Type B pancreatic cell (in vitro differentiated cells): ENCODE results near the gene WDHD1. TPM values are rescaled to one million over a fixed set of nuclear protein-coding genes. Genes with fewer than 3 reads are reported as not detected.
"Not testable (repeated sequence)": the region's sequence is repeated elsewhere in the genome, so short reads cannot be mapped to it uniquely, and the experiment has no call there.

Experiments
- DNase-seq: peaks from one replicate; pipeline ENCODE4 v3.0.0; 2021; ENCODE audit warnings: mixed read lengths; ENCODE audit not compliant: unreplicated experiment; ENCODE audit errors: extremely low spot score
- H3K27ac Mint-ChIP-seq: 2 replicates; pipeline ENCODE4 v1.8.0; 2021; ENCODE audit warnings: mild to moderate bottlenecking, mixed read lengths
- H3K27me3 Mint-ChIP-seq: 2 replicates; pipeline ENCODE4 v1.8.0; 2021; ENCODE audit warnings: mixed read lengths
- H3K36me3 Mint-ChIP-seq: 2 replicates; pipeline ENCODE4 v1.8.0; 2021; ENCODE audit warnings: mixed read lengths
- H3K4me1 Mint-ChIP-seq: one replicate; pipeline ENCODE4 v1.8.0; 2021; ENCODE audit warnings: mixed read lengths; ENCODE audit not compliant: unreplicated experiment
- H3K4me3 Mint-ChIP-seq: 2 replicates; pipeline ENCODE4 v1.8.0; 2021; ENCODE audit warnings: mild to moderate bottlenecking, mixed read lengths
- H3K9me3 Mint-ChIP-seq: 2 replicates; pipeline ENCODE4 v1.8.0; 2021; ENCODE audit warnings: mixed read lengths
- total RNA-seq: library from RNA; stranded (reverse); gene quantifications from 2 replicates; pipeline ENCODE4 v1.2.1, GENCODE V29; 2021; ENCODE audit warnings: low replicate concordance
- TF ChIP-seq, protein P1 (sequence below): fragments of 200-600 bp; sonication (generic); conservative IDR thresholded peaks from 2 replicates; pipeline ENCODE4 v1.5.0; 2021; ENCODE audit warnings: antibody characterized with exemption, mild to moderate bottlenecking

The WDHD1 gene
- total RNA-seq, 1 donor from 2014 or later = 36.0 TPM

DNA sequence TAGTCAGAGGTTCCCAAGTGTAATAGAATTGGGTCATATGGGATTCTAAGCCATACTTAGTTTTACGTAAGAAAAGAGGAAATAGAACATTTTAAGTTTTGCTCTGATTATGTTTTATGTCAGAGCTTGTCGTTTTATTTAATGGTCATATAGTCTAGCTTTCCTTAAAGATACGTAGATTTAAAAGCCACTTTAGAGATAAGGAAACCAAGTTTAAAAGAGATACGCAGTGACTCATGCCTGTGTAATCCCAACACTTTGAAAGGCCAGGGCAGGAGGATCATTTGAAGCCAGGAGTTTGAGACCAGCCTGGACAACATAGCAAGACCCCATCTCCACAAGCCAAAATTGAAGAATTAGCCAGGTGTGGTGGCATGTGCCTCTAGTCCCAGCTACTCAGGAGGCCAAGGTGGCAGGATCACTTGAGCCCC lies 44.1 kb upstream of the WDHD1 start:
- Mint-ChIP-seq H3K4me3 (no peak overlapping the region), H3K9me3 (no peaks in the 10 kb centered on the region), H3K36me3 (peaks cover 16% of the 10 kb centered on the region), H3K27ac (no peak overlapping the region), H3K4me1 (peaks cover 24% of the 10 kb centered on the region), H3K27me3 (no peaks in the 10 kb centered on the region)
- no peak for DNase-seq
- TF ChIP-seq, protein P1, sequence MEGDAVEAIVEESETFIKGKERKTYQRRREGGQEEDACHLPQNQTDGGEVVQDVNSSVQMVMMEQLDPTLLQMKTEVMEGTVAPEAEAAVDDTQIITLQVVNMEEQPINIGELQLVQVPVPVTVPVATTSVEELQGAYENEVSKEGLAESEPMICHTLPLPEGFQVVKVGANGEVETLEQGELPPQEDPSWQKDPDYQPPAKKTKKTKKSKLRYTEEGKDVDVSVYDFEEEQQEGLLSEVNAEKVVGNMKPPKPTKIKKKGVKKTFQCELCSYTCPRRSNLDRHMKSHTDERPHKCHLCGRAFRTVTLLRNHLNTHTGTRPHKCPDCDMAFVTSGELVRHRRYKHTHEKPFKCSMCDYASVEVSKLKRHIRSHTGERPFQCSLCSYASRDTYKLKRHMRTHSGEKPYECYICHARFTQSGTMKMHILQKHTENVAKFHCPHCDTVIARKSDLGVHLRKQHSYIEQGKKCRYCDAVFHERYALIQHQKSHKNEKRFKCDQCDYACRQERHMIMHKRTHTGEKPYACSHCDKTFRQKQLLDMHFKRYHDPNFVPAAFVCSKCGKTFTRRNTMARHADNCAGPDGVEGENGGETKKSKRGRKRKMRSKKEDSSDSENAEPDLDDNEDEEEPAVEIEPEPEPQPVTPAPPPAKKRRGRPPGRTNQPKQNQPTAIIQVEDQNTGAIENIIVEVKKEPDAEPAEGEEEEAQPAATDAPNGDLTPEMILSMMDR = no peak

DNA sequence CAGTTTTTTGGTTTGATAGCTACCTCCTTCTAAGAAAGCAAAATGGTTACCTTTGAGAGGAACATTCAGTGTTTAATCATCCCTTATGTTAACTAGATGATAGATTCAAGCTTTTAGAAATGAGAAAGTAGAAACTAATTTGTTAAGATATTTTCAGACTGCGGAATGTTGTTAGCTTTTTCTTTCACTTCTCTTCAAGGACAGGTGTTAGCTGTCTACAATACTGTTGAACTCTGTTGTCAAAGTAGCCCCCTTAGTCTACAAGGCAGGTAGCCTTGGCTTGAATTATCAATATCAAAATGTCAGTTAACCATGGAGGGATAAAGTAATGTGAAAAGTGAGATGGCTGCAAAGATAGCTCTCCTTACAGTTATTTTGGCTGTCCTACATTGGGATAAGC lies 39.3 kb upstream of the WDHD1 start:
- TF ChIP-seq, protein P1 = no peak
- Mint-ChIP-seq H3K27me3 (no peaks in the 10 kb centered on the region), H3K4me1 (peaks cover 4% of the 10 kb centered on the region), H3K9me3 (no peaks in the 10 kb centered on the region), H3K4me3 (no peak overlapping the region), H3K27ac (no peak overlapping the region), H3K36me3 (peaks cover 38% of the 10 kb centered on the region)
- DNase-seq = no peak

DNA sequence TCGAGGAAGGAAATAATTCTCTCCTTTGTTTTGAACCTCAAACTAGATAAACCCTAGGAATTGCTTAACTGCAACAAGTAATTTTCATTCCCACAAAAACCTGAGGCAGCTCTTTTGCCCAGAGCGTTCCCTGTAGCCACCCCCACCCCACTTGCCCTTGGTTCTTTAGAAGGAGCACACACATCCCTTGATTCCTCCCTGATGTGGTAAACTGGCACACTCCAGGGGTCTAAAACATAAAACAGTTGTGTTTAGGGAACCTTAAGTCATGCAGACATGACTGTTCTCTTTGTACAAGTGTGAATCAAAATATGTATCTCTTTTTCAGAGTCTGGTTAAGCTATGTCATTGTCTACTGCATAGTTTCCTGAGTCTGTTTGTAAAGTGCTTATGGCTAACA lies 38.5 kb upstream of the WDHD1 start:
- no peak for DNase-seq
- H3K4me1 Mint-ChIP-seq = peaks cover 4% of the 10 kb centered on the region
- no peaks in the 10 kb centered on the region for H3K9me3 Mint-ChIP-seq
- H3K27me3 Mint-ChIP-seq = no peaks in the 10 kb centered on the region
- no peak overlapping the region for H3K4me3 Mint-ChIP-seq
- no peak overlapping the region for H3K27ac Mint-ChIP-seq
- peaks cover 41% of the 10 kb centered on the region for H3K36me3 Mint-ChIP-seq
- TF ChIP-seq, protein P1 = no peak

DNA sequence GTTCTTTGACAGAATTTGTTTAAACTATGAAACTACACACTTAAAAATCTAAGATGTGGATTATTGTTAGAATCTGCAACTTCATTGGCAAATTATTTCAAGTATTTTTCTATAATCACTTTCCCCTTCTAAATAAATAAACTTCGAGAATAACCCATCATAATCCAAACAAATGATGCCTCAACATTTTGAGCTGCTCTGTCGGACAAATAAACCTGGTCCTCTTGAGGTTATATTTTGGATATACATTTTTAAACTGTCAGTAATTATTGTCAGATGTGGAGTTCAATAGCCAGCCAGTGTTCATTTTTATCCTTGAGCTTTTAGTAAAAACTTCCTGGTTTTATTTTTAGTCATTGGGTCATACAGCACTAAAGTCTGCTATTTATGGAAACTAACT lies 38.0 kb upstream of the WDHD1 start:
- DNase-seq, H3K4me1 Mint-ChIP-seq, H3K4me3 Mint-ChIP-seq, H3K9me3 Mint-ChIP-seq, H3K27ac Mint-ChIP-seq, H3K27me3 Mint-ChIP-seq: not testable (repeated sequence)
- H3K36me3 Mint-ChIP-seq = peaks cover 43% of the 10 kb centered on the region

DNA sequence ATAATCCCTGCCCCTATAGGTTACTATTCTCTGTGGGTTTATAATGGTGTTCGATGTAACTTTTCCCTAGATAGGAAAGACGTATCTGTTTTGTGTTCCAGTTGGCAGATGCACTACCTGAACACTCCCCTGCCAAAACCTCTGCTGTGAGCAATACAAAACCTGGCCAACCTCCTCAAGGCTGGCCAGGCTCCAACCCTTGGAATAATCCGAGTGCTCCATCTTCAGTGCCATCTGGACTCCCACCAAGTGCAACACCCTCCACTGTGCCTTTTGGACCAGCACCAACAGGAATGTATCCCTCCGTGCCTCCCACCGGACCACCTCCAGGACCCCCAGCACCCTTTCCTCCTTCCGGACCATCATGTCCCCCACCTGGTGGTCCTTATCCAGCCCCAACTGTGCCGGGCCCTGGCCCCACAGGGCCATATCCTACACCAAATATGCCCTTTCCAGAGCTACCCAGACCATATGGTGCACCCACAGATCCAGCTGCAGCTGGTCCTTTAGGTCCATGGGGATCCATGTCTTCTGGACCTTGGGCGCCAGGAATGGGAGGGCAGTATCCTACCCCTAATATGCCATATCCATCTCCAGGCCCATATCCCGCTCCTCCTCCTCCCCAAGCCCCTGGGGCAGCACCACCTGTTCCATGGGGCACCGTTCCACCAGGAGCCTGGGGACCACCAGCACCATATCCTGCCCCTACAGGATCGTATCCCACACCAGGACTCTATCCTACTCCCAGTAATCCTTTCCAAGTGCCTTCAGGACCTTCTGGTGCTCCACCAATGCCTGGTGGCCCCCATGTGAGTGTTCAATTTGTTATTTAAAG lies 35.8 kb upstream of the WDHD1 start:
- no peak for DNase-seq
- Mint-ChIP-seq H3K36me3 (peaks cover 49% of the 10 kb centered on the region), H3K27me3 (no peaks in the 10 kb centered on the region), H3K27ac (peak overlapping the region; percentile 32), H3K4me1 (peaks cover 4% of the 10 kb centered on the region), H3K4me3 (no peak overlapping the region), H3K9me3 (no peaks in the 10 kb centered on the region)
- TF ChIP-seq, protein P1 = no peak

DNA sequence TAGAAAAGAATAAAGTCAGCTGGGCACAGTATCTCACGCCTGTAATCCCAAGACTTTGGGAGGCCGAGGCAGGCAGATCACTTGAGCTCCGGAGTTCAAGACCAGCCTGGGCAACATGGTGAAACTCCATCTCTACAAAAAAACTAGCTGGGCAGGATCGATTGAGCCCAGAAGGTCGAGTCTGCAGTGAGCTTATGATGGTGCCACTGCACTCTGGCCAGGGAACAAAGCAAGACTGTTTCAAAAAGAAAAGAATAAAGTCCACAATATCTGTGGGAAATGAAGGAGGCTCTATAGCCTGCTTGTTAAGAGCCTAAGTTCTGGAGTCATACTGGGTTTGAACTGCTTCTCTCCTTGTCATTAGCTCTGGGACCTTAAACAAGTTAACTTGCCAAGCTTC lies 32.4 kb upstream of the WDHD1 start:
- Mint-ChIP-seq H3K36me3 (peaks cover 45% of the 10 kb centered on the region), H3K9me3 (peaks cover 4% of the 10 kb centered on the region), H3K27ac (no peak overlapping the region), H3K4me1 (peaks cover 8% of the 10 kb centered on the region), H3K4me3 (no peak overlapping the region), H3K27me3 (no peaks in the 10 kb centered on the region)
- DNase-seq = no peak
- TF ChIP-seq, protein P1 = no peak
